GM18517 (cell line): ENCODE data around the gene SCGB3A1.

ENCODE experiments used
- ATAC-seq: cut with Tn5 transposase; IDR thresholded peaks from one replicate; pipeline ENCODE4 v1.9.1; 2021; ENCODE audit warnings: mild to moderate bottlenecking, moderate library complexity; ENCODE audit not compliant: unreplicated experiment

The SCGB3A1 gene, protein sequence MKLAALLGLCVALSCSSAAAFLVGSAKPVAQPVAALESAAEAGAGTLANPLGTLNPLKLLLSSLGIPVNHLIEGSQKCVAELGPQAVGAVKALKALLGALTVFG

GRCh38 chr5:180591311-180591887 lies at the start of gene SCGB3A1:
Gene SCGB3A1, minus strand, starts transcription at chr5:180591499. Its CDS starts 37 bp downstream, at chr5:180591462.
- ATAC-seq, result no peak

- ATAC-seq, result no peak
These were observed 49.2 kb upstream of the SCGB3A1 start for GRCh38 chr5:180640611-180640860.

DNA sequence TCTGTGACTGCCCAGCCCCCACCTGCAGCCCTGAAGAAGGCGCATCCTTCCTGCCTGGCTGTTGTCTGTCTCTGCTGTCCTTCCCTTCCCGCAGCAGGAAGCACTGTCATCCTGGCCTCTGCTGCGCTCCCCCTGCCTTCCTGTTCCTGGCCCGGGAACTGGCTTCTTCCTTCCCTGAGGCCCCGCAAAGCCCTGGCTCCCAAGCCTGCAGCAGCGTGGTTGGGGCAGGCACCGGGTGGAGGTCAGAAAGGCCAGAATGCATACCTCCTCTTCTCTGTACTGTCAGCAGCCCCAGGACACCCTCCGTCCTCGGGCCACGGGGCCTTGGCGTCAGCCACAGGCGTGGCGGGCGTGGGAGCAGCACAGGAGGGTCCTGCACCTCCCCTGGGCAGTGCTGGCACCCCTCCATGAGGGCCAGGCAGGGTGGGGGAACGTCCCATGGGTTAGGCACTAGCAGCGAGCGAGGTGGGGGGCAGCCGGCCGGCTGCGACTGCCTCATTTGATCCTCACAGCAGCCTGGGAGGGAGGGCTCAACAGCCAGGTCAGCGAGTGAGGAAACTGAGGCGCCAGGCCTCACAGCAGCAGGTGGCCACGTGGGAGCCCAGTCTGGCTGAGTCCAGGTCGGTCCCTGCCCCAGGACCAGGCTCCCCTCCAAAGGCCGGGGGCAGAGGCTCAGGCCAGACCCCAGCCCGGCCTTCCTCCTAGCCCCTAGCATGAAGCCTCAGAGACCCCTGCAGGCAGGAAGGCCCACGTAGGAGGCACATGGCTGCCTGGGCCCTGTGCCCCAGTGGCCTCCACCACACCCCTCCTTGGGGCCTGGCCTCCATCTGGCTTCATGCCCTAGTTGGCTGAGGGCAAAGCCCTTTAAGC lies 48.7 kb upstream of the SCGB3A1 start:
- ATAC-seq, result no peak

GRCh38 chr5:180639287-180639686 lies 48.0 kb upstream of the SCGB3A1 start:
- ATAC-seq, result no peak

GRCh38 chr5:180637962-180638680 lies 46.8 kb upstream of the SCGB3A1 start:
- no peak for ATAC-seq

DNA sequence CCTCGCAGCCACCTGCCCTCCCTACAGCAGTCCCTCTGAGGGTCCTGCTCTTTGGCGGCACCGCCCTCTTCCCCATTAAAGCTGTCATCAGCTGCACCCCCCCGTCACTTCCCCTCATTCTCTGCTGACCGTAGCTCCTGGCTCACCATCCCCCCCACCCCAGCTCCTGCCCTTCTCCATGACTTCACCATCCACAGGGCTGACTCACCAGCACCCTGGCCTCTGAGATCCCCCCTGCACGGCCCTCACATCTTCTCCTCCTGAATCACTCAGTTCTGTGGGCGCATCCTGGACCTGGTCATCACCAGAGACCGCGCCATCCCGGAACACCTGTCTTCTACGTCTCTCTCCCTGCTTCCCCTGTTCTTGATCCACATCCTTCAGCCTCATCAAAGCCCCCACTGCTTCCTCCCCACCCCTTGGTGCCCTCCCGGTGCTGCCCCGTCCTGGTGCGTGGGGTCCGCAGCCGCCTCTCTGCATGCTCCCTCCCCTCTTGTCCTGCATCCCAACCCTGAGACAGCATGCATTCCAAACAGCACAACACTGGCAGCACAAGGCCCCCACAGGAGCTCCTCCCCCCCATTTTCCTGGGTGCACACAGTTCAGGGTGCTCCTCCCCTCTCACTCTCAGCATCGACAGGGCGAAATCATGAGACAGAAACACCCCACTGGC lies 45.2 kb upstream of the SCGB3A1 start:
- ATAC-seq, result no peak

- ATAC-seq, result no peak
These were observed 44.7 kb upstream of the SCGB3A1 start for GRCh38 chr5:180636016-180636402.

DNA sequence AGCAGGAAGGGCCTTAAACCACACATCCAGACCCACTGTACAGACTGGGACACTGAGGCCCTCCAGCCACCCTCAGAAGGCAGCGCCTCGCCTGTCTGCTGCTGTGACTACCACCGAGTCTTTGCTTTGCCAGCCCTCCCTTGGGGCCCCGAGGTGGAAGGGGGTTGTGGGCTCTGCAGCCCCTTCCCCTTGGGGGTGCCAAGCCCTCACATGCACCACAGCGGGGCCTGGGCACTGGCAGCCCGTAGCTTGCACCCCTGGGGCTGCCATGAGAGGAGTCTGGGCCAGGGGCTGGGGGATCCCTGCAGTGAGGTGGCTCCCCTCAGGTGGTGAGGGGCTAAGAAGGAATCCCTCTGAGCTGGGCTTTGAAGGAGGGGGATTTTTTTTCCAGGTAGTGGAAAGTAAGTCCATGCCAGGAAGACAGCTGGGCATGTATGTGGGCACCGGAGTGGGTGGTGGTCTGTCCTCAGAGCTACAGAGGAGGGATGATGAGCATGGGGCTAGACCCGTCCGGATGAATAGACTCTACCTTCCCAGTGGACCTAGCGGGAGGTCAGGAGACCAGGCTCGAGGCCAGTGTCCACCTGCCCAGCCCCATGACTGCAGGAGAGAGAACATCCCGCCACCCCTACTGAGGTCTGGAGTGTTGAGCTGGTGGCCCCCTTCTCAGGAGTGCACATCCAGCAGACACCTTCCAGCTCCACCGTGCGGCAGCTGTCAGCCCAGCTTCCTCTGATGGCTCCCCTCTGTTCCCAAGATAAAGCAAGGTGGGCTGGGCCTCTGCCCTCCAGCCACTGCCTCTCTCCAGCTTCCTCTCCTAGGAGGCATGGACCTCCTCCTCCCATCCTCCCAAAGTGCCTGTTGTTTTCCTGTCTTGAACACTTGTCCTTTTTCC lies 42.2 kb upstream of the SCGB3A1 start:
- ATAC-seq, result no peak

- no peak for ATAC-seq
These were observed 41.5 kb upstream of the SCGB3A1 start for GRCh38 chr5:180632768-180633167.

- ATAC-seq, result no peak
These were observed 40.5 kb upstream of the SCGB3A1 start for GRCh38 chr5:180631549-180632383.

DNA sequence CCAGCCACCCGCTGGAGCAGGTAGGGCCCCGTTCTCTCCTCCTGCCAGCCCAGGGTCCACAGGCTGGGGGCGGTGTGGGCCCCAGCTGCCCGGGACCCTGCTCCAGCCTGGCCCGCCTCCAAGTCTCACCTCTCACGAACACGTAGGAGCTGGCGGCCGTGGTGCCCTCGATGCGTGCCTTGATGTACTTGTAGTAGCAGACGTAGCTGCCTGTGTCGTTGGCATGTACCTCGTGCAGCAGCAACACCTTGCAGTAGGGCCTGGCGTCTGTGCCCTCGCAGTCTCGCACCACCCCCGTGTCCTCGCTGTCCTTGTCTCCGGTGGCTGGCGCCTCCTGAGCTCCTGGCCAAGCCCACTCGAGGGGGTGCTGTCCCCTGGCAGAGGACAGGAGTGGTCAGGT lies 39.1 kb upstream of the SCGB3A1 start:
- ATAC-seq, result no peak

DNA sequence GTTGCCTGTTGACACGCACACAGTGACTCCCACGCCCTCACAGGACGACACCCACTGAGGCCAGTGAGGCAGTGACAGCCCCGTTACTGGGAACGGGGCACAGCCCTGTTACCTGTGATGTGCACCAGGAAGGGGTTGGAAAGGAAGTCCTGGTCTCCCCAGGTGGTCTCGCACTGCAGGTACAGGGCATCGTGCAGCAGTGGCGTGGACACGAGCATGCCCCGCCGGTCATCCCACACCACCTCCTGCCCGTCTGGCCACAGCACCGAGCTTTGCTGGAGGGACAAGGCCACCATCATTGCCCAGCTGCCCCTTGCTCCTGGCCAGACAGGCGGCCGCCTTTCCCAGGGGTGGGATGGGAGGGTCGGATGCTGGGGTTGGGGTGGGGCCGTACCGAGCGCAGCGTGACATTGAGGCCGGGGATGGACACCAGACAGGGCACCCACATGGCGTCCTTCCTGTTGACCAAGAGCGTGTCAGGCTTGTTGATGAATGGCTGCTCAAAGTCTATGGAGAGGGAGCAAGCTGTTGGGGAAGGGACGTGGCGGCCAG lies 38.6 kb upstream of the SCGB3A1 start:
- no peak for ATAC-seq

- no peak for ATAC-seq
These were observed 37.8 kb upstream of the SCGB3A1 start for GRCh38 chr5:180628827-180629750.

GRCh38 chr5:180628211-180628610 lies 36.9 kb upstream of the SCGB3A1 start:
- no peak for ATAC-seq

DNA sequence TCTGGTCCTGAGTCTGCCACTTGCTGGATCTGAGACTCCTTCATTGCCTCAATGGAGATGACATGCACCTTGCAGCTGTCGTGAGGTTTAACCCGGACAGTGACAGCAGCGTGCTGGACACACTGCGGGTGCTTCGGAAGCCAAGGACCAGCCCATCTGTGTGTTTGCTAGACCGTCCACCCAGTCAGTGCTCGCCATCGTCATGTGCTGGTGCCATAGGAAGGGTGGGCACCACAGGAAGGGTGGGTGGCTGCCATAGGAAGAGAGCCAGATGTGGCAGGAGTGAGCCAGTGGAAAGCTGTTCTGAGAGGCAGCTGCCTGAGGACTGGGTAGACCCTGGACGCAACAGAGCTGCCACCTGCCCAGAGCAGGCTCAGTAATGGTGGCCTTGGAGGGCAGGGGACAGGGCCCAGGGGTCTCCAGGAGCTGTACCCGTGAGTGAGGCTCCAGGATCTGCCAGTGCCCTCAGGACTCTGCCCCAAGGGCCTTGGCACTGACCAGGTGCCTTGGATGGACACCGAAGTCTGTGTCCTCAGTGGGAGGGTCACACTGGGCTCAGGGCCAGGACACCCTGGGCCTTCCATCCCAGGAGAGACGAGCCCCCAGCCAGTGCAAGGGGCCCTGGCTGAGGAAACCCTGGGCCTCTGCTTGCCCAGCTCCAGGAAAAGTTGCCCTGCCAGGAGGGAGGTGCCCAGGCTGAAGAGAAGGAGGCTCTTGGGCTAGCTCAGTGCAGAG lies 36.3 kb upstream of the SCGB3A1 start:
- ATAC-seq, result no peak

DNA sequence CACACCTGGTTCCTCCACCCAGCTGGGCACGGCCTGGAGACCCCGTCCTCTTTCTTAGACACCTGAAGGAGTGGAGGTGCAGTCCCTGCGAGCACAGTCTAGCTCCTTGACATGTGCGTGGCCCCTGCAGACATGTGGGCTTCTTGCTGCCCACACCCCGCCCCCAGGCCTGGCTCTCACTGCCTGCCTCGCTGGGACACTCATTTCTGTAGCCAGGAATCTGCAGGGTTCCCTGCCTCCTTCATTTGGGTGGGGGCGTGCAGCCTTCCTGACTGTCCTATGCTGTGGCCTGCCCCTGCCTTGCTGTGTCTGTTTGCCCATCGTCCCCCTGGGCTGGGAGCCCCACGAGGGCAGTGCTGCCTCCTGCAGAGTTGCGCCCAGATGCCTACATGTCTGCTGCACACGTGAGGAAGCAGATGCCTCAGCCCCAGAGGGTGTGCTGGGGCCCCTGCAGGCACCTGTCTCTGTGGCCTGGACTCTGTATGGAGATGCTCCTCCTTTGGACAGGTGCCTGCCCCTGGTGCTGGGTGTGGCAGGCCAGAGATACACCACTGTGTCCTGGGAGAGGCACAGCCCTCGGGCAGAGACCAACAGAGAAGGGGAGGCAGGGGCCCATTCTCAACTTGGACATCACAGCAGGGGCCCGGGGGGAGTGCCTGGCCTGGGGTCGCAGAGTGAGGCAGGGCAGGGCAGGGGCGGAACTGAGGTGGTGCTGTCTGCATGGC lies 35.5 kb upstream of the SCGB3A1 start:
- no peak for ATAC-seq
